ENCODE data around the gene WLS. TPM values are rescaled to one million over a fixed set of nuclear protein-coding genes. Genes with fewer than 3 reads are reported as not detected.
"Not testable (repeated sequence)": the region's sequence is repeated elsewhere in the genome, so short reads cannot be mapped to it uniquely, and the experiment has no call there.

Gene WLS
- total RNA-seq, 2 experiments from 2014 or later: not detected

GRCh38 chr1:68171795-68172194, 60.5 kb downstream of the WLS start:
- H3K27ac Mint-ChIP-seq, H3K9me3 Mint-ChIP-seq, DNase-seq, H3K4me3 Mint-ChIP-seq, H3K4me1 Mint-ChIP-seq, H3K36me3 Mint-ChIP-seq, H3K27me3 Mint-ChIP-seq: not testable (repeated sequence)

DNA sequence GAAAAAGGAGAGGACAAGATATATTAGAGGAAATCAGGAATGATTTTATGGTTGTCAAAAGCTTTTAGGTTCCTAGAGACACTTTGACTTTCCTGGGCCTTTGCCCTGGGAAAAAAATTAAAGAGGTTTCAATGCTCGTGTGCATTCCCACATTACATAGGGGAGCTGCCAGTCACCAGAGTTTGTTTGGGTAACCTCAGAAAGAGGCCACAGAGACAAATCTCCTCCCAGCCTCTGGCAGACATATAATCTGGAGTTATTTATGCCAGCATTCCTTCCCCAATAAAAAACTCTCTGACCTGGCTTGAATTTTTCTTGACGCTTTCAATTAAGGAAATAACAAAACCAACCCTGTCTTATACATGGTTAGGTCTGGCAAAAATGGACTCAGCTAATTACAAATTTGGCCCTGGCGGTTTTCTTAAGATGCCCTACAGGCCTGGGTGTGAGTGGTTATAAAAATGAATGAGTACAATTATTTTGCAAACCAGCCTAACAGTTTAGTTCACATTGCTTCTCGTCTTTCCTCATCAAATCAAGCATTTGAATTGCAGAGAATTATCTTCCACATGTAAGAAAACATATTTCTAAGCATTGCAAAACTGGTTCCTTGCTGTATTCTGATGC, 63.7 kb downstream of the WLS start:
- Mint-ChIP-seq H3K27ac (no peak overlapping the region), H3K27me3 (peaks cover 4% of the 10 kb centered on the region), H3K4me3 (no peak overlapping the region), H3K4me1 (no peaks in the 10 kb centered on the region), H3K36me3 (no peaks in the 10 kb centered on the region), H3K9me3 (peaks cover 2% of the 10 kb centered on the region)
- DNase-seq: no peak

- Mint-ChIP-seq H3K36me3 (no peaks in the 10 kb centered on the region), H3K27me3 (peaks cover 4% of the 10 kb centered on the region)
These were observed 65.1 kb downstream of the WLS start for GRCh38 chr1:68167211-68167610.

GRCh38 chr1:68166348-68166747, 66.0 kb downstream of the WLS start:
- Mint-ChIP-seq H3K4me3 (no peak overlapping the region), H3K27me3 (peaks cover 4% of the 10 kb centered on the region)
- DNase-seq: no peak

More at GRCh38 chr1:68167211-68167610, 65.1 kb downstream of the WLS start:
- Mint-ChIP-seq H3K4me1 (no peaks in the 10 kb centered on the region), H3K27ac (no peak overlapping the region), H3K4me3 (no peak overlapping the region), H3K9me3 (peaks cover 2% of the 10 kb centered on the region)
- no peak for DNase-seq

GRCh38 chr1:68165665-68166064, 66.7 kb downstream of the WLS start:
- peaks cover 4% of the 10 kb centered on the region for H3K27me3 Mint-ChIP-seq
- no peaks in the 10 kb centered on the region for H3K9me3 Mint-ChIP-seq
- DNase-seq: no peak
- H3K4me3 Mint-ChIP-seq: no peak overlapping the region
- no peaks in the 10 kb centered on the region for H3K36me3 Mint-ChIP-seq
- no peak overlapping the region for H3K27ac Mint-ChIP-seq
- no peaks in the 10 kb centered on the region for H3K4me1 Mint-ChIP-seq

More at GRCh38 chr1:68166348-68166747, 66.0 kb downstream of the WLS start:
- H3K27ac Mint-ChIP-seq: no peak overlapping the region
- H3K4me1 Mint-ChIP-seq: no peaks in the 10 kb centered on the region
- peaks cover under 1% of the 10 kb centered on the region for H3K9me3 Mint-ChIP-seq
- no peaks in the 10 kb centered on the region for H3K36me3 Mint-ChIP-seq

- Mint-ChIP-seq H3K4me3 (no peak overlapping the region), H3K27ac (no peak overlapping the region), H3K36me3 (no peaks in the 10 kb centered on the region), H3K9me3 (no peaks in the 10 kb centered on the region), H3K4me1 (no peaks in the 10 kb centered on the region), H3K27me3 (peaks cover 4% of the 10 kb centered on the region)
- DNase-seq: no peak
These were observed 67.4 kb downstream of the WLS start for GRCh38 chr1:68164918-68165317.

DNA sequence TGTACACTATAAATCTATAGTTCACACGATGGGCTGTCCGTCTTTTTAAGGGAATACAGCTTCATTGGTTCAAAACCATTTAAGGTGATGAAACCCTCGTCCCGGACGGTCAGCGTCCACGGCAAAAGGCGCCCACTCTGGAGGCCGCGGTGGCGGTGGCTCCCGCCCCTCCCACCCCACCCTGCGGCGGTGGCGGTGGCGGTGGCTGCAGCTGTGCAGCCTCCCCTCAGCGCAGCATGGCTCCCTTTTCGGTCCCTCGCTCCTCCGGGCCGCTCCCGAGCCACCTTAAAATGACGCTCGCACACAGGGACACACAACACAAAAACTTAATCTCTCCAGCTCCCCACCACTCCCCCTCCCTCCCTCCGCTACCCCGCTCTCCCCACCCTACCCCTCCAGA, 69.1 kb downstream of the WLS start:
- H3K27me3 Mint-ChIP-seq: peaks cover 4% of the 10 kb centered on the region
- no peaks in the 10 kb centered on the region for H3K36me3 Mint-ChIP-seq
- H3K9me3 Mint-ChIP-seq: no peaks in the 10 kb centered on the region
- H3K27ac Mint-ChIP-seq: no peak overlapping the region
- no peak overlapping the region for H3K4me3 Mint-ChIP-seq
- DNase-seq: no peak
- H3K4me1 Mint-ChIP-seq: no peaks in the 10 kb centered on the region

DNA sequence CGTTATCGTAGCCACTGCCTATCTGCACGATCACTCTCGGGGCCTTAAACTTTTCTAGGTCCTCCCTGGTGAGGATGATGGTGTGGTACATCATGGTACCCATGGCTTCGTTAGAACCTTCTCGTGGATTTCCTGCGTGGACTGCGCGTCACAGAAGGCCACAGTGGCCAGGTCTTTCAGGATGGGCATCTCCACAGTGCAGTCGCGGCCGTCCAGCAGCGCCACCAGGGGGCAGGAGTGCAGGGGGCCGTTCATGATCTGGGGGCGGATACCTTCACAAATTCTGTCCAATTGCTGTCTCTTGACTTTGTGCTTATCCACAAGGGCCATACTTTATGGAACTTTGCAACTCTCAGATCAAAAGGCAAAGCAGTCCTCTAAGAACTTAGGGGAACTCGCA, 69.6 kb downstream of the WLS start:
- Mint-ChIP-seq H3K27ac (no peak overlapping the region), H3K9me3 (no peaks in the 10 kb centered on the region), H3K36me3 (no peaks in the 10 kb centered on the region), H3K4me3 (no peak overlapping the region), H3K4me1 (no peaks in the 10 kb centered on the region), H3K27me3 (peaks cover 4% of the 10 kb centered on the region)
- DNase-seq: no peak

GRCh38 chr1:68161672-68162071, 70.7 kb downstream of the WLS start:
- H3K27ac Mint-ChIP-seq, H3K27me3 Mint-ChIP-seq, H3K4me3 Mint-ChIP-seq, H3K36me3 Mint-ChIP-seq, H3K9me3 Mint-ChIP-seq, H3K4me1 Mint-ChIP-seq, DNase-seq: not testable (repeated sequence)

DNA sequence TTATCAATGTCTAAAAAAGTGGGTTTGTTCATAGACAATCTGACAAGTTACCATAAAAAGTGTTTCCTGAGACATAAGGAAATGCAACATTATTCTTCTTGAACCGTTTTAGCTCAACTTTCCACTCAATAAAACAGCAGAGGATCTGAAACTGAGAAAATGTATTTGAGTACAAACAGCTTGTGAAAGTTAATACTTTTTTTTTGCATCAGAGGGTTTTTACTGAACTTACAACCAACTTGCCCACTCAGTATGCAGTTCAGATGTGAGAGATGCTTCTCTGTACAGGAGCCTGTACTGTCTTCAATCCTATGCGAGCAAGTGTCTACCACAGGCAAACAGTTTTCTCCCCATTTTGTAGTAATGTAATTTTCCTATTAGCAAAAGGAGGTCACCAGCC, 71.4 kb downstream of the WLS start:
- not testable (repeated sequence) for H3K4me1 Mint-ChIP-seq, DNase-seq, H3K27me3 Mint-ChIP-seq, H3K4me3 Mint-ChIP-seq, H3K36me3 Mint-ChIP-seq, H3K9me3 Mint-ChIP-seq, H3K27ac Mint-ChIP-seq

GRCh38 chr1:68160021-68160420, 72.3 kb downstream of the WLS start:
- no peaks in the 10 kb centered on the region for H3K36me3 Mint-ChIP-seq
- no peak overlapping the region for H3K27ac Mint-ChIP-seq
- no peaks in the 10 kb centered on the region for H3K9me3 Mint-ChIP-seq
- peaks cover 5% of the 10 kb centered on the region for H3K27me3 Mint-ChIP-seq
- H3K4me3 Mint-ChIP-seq: no peak overlapping the region
- DNase-seq: no peak
- no peaks in the 10 kb centered on the region for H3K4me1 Mint-ChIP-seq

- H3K27ac Mint-ChIP-seq: no peak overlapping the region
- no peaks in the 10 kb centered on the region for H3K36me3 Mint-ChIP-seq
- H3K4me1 Mint-ChIP-seq: no peaks in the 10 kb centered on the region
- peaks cover 8% of the 10 kb centered on the region for H3K27me3 Mint-ChIP-seq
- no peak for DNase-seq
- no peak overlapping the region for H3K4me3 Mint-ChIP-seq
- H3K9me3 Mint-ChIP-seq: no peaks in the 10 kb centered on the region
These were observed 73.5 kb downstream of the WLS start for GRCh38 chr1:68158837-68159236.

- peaks cover 8% of the 10 kb centered on the region for H3K27me3 Mint-ChIP-seq
- no peak overlapping the region for H3K27ac Mint-ChIP-seq
- H3K9me3 Mint-ChIP-seq: no peaks in the 10 kb centered on the region
- no peak overlapping the region for H3K4me3 Mint-ChIP-seq
- H3K4me1 Mint-ChIP-seq: no peaks in the 10 kb centered on the region
- DNase-seq: no peak
- H3K36me3 Mint-ChIP-seq: no peaks in the 10 kb centered on the region
These were observed 74.9 kb downstream of the WLS start for GRCh38 chr1:68157416-68157815.

GRCh38 chr1:68151690-68152089, 80.6 kb downstream of the WLS start:
- Mint-ChIP-seq H3K27ac (no peak overlapping the region), H3K4me1 (no peaks in the 10 kb centered on the region), H3K36me3 (no peaks in the 10 kb centered on the region), H3K9me3 (no peaks in the 10 kb centered on the region), H3K27me3 (peaks cover 7% of the 10 kb centered on the region), H3K4me3 (no peak overlapping the region)
- no peak for DNase-seq

DNA sequence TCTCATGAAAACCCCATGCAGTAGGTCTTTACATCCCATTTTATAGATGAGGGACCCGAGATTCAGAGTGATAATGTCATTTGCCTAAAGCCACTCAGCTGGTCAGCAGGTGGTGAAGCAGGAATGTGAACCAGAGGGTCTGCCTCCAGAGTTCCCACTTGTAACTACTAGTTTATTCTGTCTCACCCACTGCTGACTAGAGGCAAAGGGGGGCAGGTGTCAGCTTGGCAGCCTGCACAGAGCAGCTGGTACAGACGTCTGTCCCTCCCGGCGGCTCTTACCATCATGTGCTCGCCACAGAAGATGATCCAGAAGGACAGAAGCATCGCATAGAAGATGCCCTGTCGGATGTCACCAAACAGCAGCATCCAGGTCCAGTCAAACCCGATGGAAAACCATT, 82.4 kb downstream of the WLS start:
- Mint-ChIP-seq H3K36me3 (no peaks in the 10 kb centered on the region), H3K27me3 (peaks cover 5% of the 10 kb centered on the region), H3K27ac (no peak overlapping the region), H3K4me3 (no peak overlapping the region), H3K4me1 (no peaks in the 10 kb centered on the region), H3K9me3 (no peaks in the 10 kb centered on the region)
- no peak for DNase-seq

GRCh38 chr1:68149110-68149798, 83.1 kb downstream of the WLS start:
- no peaks in the 10 kb centered on the region for H3K9me3 Mint-ChIP-seq
- H3K4me3 Mint-ChIP-seq: no peak overlapping the region
- DNase-seq: no peak
- no peaks in the 10 kb centered on the region for H3K4me1 Mint-ChIP-seq
- no peak overlapping the region for H3K27ac Mint-ChIP-seq
- H3K27me3 Mint-ChIP-seq: peaks cover 3% of the 10 kb centered on the region
- H3K36me3 Mint-ChIP-seq: no peaks in the 10 kb centered on the region

Measured in activated naive CD8-positive, alpha-beta T cell treated with anti-CD3 and anti-CD28 coated beads for 36 hours (primary cell).